Measurements from ENCODE around the gene EPS8L3. TPM values are rescaled to one million over a fixed set of nuclear protein-coding genes. Genes with fewer than 3 reads are reported as not detected.

Gene EPS8L3
- polyA plus RNA-seq, 1 donor from 2014 or later = not detected

GRCh38 chr1:109754738-109755137, 9.0 kb downstream of the EPS8L3 start:
- TF ChIP-seq MXI1 (conservative IDR thresholded peaks at IDR 0.05; ENCODE audit: poor library complexity, severe bottlenecking) = no peak
- TF ChIP-seq SMC3 (conservative IDR thresholded peaks at IDR 0.05; ENCODE audit: poor library complexity) = no peak
- no peak for TF ChIP-seq RAD21 (conservative IDR thresholded peaks at IDR 0.05)
- TF ChIP-seq, protein P1, sequence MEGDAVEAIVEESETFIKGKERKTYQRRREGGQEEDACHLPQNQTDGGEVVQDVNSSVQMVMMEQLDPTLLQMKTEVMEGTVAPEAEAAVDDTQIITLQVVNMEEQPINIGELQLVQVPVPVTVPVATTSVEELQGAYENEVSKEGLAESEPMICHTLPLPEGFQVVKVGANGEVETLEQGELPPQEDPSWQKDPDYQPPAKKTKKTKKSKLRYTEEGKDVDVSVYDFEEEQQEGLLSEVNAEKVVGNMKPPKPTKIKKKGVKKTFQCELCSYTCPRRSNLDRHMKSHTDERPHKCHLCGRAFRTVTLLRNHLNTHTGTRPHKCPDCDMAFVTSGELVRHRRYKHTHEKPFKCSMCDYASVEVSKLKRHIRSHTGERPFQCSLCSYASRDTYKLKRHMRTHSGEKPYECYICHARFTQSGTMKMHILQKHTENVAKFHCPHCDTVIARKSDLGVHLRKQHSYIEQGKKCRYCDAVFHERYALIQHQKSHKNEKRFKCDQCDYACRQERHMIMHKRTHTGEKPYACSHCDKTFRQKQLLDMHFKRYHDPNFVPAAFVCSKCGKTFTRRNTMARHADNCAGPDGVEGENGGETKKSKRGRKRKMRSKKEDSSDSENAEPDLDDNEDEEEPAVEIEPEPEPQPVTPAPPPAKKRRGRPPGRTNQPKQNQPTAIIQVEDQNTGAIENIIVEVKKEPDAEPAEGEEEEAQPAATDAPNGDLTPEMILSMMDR (IDR thresholded peaks at IDR 0.05; ENCODE audit: poor library complexity, severe bottlenecking) = no peak
- no peak for TF ChIP-seq POLR2AphosphoS5 (IDR thresholded peaks at IDR 0.05)
- TF ChIP-seq, protein P2, sequence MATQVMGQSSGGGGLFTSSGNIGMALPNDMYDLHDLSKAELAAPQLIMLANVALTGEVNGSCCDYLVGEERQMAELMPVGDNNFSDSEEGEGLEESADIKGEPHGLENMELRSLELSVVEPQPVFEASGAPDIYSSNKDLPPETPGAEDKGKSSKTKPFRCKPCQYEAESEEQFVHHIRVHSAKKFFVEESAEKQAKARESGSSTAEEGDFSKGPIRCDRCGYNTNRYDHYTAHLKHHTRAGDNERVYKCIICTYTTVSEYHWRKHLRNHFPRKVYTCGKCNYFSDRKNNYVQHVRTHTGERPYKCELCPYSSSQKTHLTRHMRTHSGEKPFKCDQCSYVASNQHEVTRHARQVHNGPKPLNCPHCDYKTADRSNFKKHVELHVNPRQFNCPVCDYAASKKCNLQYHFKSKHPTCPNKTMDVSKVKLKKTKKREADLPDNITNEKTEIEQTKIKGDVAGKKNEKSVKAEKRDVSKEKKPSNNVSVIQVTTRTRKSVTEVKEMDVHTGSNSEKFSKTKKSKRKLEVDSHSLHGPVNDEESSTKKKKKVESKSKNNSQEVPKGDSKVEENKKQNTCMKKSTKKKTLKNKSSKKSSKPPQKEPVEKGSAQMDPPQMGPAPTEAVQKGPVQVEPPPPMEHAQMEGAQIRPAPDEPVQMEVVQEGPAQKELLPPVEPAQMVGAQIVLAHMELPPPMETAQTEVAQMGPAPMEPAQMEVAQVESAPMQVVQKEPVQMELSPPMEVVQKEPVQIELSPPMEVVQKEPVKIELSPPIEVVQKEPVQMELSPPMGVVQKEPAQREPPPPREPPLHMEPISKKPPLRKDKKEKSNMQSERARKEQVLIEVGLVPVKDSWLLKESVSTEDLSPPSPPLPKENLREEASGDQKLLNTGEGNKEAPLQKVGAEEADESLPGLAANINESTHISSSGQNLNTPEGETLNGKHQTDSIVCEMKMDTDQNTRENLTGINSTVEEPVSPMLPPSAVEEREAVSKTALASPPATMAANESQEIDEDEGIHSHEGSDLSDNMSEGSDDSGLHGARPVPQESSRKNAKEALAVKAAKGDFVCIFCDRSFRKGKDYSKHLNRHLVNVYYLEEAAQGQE (IDR thresholded peaks at IDR 0.05; ENCODE audit: borderline replicate concordance) = no peak
- TF ChIP-seq TAF1 (IDR thresholded peaks at IDR 0.05; ENCODE audit: low read depth) = no peak
- TF ChIP-seq EP300 (conservative IDR thresholded peaks at IDR 0.05; ENCODE audit: poor library complexity, severe bottlenecking) = no peak
- TF ChIP-seq EZH2 (IDR thresholded peaks at IDR 0.05; ENCODE audit: borderline replicate concordance, insufficient read depth, low read length, poor library complexity, severe bottlenecking) = no peak
- no peak overlapping the region for H3K4me2 ChIP-seq (ENCODE audit: low read length)
- H3K9me3 ChIP-seq (ENCODE audit: low read length) = no peaks in the 10 kb centered on the region
- H3K27ac ChIP-seq (ENCODE audit: low read length) = no peak overlapping the region
- H3F3A ChIP-seq (ENCODE audit: insufficient read depth, low read length, poor library complexity, severe bottlenecking) = no peaks in the 10 kb centered on the region
- H3K79me2 ChIP-seq (replicated peaks; ENCODE audit: insufficient read depth, low read length) = no peaks in the 10 kb centered on the region
- no peaks in the 10 kb centered on the region for H3K9me2 ChIP-seq (ENCODE audit: insufficient read depth, low read length)
- H2AFZ ChIP-seq (ENCODE audit: low read depth, low read length) = no peak overlapping the region
- H3K36me3 ChIP-seq (ENCODE audit: insufficient read depth, low read length) = no peaks in the 10 kb centered on the region
- H3K27me3 ChIP-seq (ENCODE audit: insufficient read depth, low read depth, low read length) = no peaks in the 10 kb centered on the region
- no peaks in the 10 kb centered on the region for H4K20me1 ChIP-seq (ENCODE audit: insufficient read depth)
- no peak overlapping the region for H3K4me3 ChIP-seq (ENCODE audit: low read length)
- no peak overlapping the region for H3K9ac ChIP-seq (ENCODE audit: low read length)

DNA sequence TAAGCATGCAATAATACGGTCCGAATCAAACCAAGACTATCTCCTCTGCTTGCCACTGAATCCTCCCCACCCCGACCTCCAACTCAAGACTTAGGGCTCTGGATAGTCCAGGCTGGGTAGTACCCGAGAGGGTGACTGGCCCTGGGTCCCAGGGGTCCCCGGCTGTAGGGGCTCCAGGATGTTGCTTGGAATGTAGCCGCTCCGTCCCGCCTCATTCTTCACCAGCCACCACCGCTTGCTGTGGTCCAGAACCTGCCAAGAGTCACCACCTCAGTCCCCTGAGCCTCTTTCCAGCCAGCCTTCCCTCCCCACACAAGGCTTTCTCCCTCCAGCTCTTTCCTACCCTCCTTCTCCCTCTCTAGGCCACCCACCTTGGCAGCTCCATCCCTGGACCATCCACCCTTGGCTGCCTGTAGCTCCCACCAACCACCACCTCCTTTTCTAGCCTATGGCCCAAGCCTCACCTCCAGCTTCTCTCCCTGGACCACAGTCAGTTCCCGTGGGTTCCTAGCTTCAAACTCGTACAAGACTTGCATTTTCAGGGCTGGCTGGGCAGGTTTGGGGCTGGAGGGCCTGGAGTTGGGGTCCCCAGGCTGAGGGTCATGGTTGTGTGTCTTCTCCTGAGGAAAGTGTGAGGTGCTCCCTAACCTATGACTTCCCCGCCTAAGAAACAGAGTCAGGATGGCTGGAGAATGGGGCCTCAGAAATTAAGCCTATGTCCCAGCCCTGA, 12.0 kb downstream of the EPS8L3 start:
- Histone ChIP-seq H3K4me3 (ENCODE audit: low read length) (no peak overlapping the region), H3K27ac (ENCODE audit: low read length) (no peak overlapping the region), H4K20me1 (ENCODE audit: insufficient read depth) (no peaks in the 10 kb centered on the region)

More for the DNA sequence above, 12.0 kb downstream of the EPS8L3 start:
- H3K9me3 ChIP-seq (ENCODE audit: low read length) = no peaks in the 10 kb centered on the region
- no peak overlapping the region for H3K4me2 ChIP-seq (ENCODE audit: low read length)
- no peaks in the 10 kb centered on the region for H3K9me2 ChIP-seq (ENCODE audit: insufficient read depth, low read length)
- TF ChIP-seq SMC3 (conservative IDR thresholded peaks at IDR 0.05; ENCODE audit: poor library complexity) (no peak), RAD21 (conservative IDR thresholded peaks at IDR 0.05) (no peak), EP300 (conservative IDR thresholded peaks at IDR 0.05; ENCODE audit: poor library complexity, severe bottlenecking) (no peak), POLR2AphosphoS5 (IDR thresholded peaks at IDR 0.05) (no peak), EZH2 (IDR thresholded peaks at IDR 0.05; ENCODE audit: borderline replicate concordance, insufficient read depth, low read length, poor library complexity, severe bottlenecking) (no peak), MXI1 (conservative IDR thresholded peaks at IDR 0.05; ENCODE audit: poor library complexity, severe bottlenecking) (no peak), TAF1 (IDR thresholded peaks at IDR 0.05; ENCODE audit: low read depth) (no peak)
- TF ChIP-seq, protein P2 (IDR thresholded peaks at IDR 0.05; ENCODE audit: borderline replicate concordance) = no peak
- TF ChIP-seq, protein P1 (IDR thresholded peaks at IDR 0.05; ENCODE audit: poor library complexity, severe bottlenecking) = no peak
- H3K36me3 ChIP-seq (ENCODE audit: insufficient read depth, low read length) = no peaks in the 10 kb centered on the region
- H3K9ac ChIP-seq (ENCODE audit: low read length) = no peak overlapping the region
- H3F3A ChIP-seq (ENCODE audit: insufficient read depth, low read length, poor library complexity, severe bottlenecking) = no peaks in the 10 kb centered on the region
- H3K27me3 ChIP-seq (ENCODE audit: insufficient read depth, low read depth, low read length) = no peaks in the 10 kb centered on the region
- H3K79me2 ChIP-seq (replicated peaks; ENCODE audit: insufficient read depth, low read length) = no peaks in the 10 kb centered on the region
- no peak overlapping the region for H2AFZ ChIP-seq (ENCODE audit: low read depth, low read length)

All from neural cell (in vitro differentiated cells).